Measurements from ENCODE around the gene PIP5KL1.

PIP5KL1 gene

DNA sequence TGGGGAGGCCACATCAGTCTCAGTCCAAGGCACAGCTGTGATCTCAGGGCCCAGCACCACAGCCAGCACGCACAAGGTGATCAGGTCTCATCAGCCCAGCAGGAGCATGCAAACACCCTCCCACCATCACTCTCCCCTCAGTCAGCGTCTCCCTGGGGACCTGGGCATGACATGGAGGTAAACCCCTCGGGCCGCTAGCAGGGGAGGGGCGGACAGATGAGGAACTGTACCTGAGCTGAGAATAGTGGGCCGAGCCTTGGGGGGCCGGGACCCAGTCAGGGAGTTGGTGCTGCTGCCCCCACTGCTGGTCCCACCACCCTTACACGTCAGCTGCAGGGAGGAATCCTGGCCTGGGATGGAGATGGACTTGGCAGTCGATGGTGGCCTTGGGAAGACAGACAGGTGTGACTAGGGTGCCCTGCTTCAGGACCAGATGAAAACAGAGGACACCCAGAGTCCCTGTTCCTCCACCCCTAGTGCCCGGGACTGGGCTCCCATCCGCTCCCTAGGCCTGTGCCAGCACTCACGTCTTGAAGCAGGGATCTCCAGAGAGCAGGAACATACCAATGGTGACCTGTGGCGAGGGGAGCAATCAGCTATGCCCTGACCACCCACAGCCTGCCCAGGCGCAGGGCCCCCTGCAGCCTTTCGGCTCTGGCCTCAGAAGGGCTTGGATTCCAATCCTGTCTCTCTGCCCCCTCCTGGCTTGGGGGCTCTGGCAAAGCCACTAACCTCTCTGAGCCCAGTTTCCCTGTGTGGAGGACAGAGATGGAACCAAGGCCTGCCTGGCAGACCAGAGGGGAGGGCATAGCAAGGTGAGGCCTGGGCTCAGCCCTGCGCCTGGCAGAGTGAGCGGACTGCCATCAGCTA lies 17.5 kb upstream of the PIP5KL1 start:
- no peak for DNase-seq

DNA sequence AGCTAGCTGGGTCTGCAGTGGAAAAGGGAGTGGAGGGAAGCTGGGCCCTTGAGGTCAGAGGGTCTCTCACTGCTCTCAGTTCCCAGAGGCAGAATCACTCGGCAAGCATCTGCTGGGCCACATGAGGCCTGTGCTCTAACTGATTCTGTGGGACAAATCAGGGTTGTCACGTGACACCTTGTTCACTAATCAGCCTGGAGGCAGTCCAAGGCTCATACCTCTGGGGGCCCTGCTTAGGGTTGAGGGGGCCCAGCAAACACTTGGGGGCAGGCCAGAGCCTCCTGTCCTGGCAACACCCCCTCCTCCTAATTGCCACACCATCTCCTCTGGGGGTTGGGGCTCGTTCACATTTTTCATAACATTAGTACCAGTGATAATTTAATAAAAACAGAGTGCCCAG lies 16.2 kb upstream of the PIP5KL1 start:
- no peak for DNase-seq

DNA sequence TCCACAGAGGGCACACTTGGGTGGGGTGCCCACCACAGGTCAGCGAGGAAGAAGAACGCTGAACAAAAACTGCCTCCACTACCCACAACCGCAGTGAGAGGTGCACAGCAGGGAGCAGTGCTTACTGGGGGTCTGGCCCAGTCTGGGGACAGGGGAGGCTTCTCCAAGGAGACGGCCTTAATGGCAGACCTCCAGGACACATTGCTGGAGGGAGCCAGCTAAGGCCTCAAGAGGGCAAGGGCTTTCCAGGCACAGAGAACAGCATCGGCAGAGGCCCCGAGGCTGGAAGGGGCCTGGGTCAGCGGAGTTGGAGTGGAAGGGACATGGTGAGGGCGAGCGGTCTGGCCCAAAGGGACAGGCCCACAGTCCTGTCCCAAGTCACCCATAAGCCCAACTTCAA lies 15.4 kb upstream of the PIP5KL1 start:
- DNase-seq: no peak

GRCh38 chr9:127945338-127945737 lies 14.8 kb upstream of the PIP5KL1 start:
- DNase-seq: no peak

DNA sequence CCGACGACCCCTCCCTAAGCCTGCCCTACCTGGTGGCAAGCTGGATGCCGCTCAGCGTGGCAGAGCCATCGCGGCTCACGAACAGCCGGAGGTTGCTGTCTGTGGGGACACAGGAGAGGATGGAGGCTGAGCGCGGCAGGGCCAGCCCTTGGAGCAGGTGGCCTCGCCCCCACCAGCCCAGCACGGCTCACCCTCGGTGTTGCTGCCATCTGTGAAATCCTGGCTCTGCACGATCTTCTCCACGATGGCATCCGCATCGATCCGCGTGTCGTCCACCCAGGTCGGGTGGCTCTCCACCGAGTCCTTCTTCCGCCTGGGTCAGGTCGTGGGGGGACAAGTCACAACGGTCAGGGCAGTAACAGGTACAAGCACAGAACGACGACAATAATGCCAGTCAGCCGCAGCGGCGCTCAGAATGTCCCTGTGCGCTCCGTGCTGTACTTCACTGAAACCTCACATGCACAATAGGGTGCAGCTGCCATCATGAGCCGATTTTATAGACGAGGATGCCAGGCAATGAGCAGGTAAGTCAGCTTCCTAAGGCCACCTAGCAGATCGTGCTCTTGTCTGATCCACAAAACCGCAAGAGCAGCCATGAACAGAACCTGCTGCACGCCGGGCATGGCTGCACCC lies 14.1 kb upstream of the PIP5KL1 start:
- DNase-seq: no peak

DNA sequence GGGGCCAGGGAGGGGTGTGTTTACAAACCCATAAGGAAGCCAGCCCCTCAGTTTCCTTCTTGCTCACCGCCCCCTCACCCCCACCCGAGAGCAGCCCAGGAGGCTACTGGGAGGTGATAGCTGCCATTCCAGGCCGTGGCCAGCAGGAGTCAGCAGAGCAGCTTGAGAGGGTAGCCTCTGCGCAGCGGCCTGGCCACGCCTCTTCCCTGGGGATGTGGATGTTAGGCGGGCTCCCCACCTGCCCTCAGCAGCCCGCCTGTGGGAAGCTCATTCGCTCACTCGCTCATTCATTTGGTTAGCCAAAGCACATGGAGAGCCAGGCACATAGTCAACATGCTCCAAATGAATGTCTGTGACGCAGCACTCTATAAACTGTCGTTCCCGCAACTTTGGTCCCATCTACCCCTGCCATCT lies 13.2 kb upstream of the PIP5KL1 start:
- peak; percentile 77 to 83 for DNase-seq

DNA sequence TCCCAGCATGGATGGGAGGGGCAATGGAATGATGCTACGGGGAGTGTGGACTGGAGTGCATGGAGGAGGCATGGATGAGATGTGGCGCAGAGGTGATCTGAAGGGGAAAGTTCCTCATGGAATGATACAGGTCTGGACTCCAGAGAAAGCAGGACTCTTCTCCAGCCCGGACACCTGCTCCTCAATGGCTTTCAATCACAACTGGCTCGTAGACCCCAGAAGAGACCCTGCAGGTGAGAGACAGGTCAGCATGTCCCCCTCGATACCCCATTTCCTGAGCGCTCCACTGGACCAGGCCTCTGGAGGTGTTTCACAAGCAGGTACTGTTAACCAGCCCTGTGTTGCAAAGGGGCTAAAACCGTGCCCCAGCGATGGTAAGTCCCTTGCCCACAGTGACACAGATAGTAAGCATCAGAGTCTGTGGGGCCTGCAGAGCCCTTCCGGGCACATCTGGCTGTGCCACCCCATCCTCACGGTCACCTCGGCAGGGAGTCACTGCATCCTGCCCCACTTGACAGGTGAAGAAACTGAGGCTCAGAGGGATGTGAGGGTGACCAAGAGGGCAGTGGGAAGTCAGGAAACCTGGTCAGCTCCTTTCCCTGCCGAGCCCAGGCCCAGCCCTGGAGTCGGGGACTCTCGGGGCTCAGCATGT lies 12.6 kb upstream of the PIP5KL1 start:
- DNase-seq: no peak

DNA sequence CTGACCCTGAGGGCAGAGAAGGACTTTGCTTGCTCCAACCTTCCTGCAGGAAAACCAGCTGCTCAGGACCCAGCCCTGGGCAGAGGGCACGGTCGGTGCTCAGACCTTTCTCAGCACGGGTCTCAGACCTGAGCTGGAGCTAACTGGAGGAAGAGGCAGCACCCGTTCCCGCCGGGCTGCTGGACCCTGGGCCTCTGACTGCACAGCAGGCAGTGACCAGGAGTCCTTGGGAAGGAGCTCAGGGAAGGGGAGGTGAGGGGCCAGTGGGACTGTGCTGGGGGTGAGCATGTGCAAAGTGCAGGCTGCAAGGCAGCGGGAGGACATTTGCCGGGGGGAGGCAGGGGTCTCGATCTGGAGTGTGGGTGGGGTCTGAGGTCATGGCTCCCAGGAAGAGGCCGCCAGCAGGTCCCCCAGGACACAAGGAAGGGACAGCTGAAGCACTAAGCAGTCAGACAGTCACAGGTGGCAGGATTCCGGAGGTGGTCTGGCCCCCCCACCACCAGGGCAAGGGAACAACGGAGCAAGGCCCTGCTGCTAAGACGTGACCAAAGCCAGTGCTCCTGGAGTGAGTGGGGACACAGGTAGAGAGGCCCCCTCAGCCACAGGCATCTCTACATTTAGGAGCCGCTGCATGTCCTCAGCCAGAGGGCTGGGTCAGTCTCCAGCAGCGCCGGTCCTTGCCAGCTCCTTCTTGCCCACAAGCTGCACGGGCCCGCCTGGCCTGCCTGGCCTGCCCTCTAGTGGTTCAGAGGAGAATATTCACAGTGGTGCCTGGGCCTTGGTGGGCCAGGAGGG lies 11.8 kb upstream of the PIP5KL1 start:
- peak; percentile 52 to 62 for DNase-seq

GRCh38 chr9:127941961-127942215 lies 11.3 kb upstream of the PIP5KL1 start:
- DNase-seq: no peak

GRCh38 chr9:127941062-127941960 lies 10.7 kb upstream of the PIP5KL1 start:
- DNase-seq: no peak

DNA sequence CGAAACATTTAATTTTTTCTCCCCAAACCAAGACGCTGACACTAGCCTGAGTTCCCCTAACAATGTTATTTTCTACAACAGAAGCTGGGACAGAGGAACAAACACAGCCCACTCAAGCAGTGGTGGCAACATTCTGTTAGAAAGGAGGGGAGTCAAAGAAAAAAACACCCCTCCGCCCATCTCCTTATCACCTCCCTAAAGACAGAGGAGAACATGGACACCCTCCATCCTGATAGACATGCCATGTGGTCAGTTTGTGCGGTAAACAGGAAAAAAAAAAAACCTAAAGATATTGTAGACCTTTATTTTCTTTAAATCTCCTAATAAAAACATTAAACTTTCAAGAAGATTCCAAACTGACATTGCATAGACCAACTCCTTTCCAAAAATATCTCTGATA lies 10.0 kb upstream of the PIP5KL1 start:
- DNase-seq: no peak

- no peak for DNase-seq
These were observed 7.7 kb upstream of the PIP5KL1 start for GRCh38 chr9:127938298-127938690.

DNA sequence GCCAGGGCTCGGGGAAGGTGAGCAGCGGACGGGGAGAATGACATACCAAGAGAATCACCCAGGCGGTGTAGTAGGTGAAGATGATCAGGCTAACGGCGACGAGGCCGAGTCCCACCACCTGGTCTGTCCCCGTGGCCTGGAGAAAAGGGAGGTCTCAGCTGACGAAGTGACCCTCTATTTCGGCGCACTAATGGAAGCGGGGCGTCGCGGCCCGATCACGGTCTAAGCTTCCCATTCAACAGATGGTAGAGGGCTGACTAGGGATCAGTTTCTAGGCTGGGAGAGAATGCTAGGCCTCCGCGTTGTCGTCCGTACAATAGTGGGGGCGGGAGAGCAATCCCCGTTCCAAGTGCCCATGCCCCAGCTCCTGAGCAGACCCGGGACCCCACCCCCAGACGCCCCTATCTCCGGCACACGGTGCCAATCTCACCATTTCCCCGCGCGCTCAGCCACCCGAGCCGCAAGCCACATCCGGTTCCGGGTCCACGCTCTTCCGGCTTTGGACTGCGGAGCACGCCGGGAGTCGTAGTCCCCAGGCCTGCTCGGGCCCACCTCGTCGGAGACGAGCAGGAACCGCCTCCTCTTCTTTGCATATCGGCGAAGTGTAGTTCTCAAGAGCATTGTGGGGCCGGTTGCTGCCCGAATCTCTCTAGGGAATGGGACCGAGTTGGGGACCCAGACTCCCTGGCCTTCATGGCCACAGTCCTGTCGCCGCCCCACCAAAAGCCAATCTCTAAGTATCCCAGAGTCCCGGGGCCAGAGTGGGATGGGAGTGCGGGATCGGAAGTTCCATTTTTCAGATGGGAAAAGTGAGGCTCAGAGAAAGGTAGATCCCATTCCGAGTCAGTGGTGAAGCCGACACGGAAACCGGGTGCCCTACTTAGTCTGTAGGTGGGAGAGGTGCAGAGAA lies 7.1 kb upstream of the PIP5KL1 start, which contains the start of gene DPM2:
DPM2 (minus strand) TSS at position 467 of the 910 bp plus-strand sequence; CDS start at position 433, 34 bp downstream.
- peak; percentile 52 to 71 for DNase-seq

DNA sequence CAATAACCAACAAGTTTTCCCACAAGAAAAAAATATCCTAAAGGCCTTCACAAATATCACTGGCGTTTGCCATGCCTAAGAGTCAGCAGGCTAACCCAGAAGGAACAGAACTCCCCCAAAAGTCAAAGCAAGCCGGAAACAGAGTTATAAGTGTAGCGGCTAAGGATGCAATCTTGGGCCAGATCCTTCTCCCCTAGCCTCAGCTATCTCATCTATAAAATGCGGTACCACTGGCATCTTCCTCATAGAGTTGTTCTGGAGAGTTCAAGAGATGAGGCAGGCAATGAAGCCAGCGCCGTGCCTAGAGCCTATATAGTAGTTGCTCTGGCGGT lies 6.4 kb upstream of the PIP5KL1 start:
- DNase-seq: no peak

- no peak for DNase-seq
These were observed 5.8 kb upstream of the PIP5KL1 start for GRCh38 chr9:127936347-127936852.

DNA sequence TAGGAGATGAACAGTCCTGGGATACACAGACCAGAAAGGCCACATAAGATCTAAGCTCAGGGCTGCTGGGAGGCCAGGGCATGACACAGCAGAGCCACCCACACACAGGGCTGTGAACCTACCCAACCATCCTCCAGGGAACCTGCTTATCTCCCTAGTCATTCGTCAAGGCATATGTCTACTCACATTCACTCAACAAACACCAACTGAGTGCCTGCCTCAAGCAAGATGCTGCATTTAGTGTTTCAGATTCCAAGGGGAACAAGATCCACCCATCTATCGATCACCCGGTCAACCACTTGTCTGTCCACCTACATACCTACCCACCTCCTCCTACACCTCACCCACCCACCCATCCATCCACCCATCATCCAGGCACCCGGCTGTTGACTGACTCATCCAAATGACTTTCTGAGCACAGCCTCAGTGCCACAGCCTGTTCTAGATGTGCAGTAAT lies 5.2 kb upstream of the PIP5KL1 start:
- DNase-seq: no peak

DNA sequence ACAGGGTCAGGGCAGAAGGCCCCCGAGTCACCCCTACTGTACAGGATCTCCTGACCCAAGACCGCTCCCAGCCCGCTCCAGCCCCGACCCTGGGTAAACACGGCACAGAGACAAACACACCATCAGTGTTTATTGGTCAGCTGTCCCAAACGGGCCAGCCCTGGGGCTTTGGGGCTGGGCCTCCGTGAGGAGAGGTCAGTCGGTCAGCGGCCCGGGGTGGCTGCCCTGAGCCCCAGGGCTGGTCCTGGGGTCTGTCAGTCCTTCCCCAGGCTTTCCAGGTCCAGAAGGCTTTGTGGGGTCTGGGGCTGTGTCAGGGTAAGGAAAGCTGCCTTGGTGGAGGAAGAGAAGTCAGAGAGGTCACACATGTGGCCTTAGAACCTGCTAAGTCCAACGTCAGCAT lies 4.4 kb upstream of the PIP5KL1 start:
- DNase-seq: no peak

- DNase-seq: no peak
These were observed 3.7 kb upstream of the PIP5KL1 start for GRCh38 chr9:127934248-127934647.

GRCh38 chr9:127931092-127931881 lies 710 bp upstream of the PIP5KL1 start:
- DNase-seq: no peak

- no peak for DNase-seq
These were observed 975 bp downstream of the PIP5KL1 start for GRCh38 chr9:127929625-127929979.

Data from hippocampal formation (tissue), 2 donors.